GM19324 (cell line): Measurements from ENCODE around the gene ISOC2.

Experiments
- ATAC-seq: cut with Tn5 transposase; IDR thresholded peaks from one replicate; pipeline ENCODE4 v1.9.1; 2021; ENCODE audit warnings: mild to moderate bottlenecking, moderate library complexity; ENCODE audit not compliant: unreplicated experiment, low FRiP score

Gene ISOC2

DNA sequence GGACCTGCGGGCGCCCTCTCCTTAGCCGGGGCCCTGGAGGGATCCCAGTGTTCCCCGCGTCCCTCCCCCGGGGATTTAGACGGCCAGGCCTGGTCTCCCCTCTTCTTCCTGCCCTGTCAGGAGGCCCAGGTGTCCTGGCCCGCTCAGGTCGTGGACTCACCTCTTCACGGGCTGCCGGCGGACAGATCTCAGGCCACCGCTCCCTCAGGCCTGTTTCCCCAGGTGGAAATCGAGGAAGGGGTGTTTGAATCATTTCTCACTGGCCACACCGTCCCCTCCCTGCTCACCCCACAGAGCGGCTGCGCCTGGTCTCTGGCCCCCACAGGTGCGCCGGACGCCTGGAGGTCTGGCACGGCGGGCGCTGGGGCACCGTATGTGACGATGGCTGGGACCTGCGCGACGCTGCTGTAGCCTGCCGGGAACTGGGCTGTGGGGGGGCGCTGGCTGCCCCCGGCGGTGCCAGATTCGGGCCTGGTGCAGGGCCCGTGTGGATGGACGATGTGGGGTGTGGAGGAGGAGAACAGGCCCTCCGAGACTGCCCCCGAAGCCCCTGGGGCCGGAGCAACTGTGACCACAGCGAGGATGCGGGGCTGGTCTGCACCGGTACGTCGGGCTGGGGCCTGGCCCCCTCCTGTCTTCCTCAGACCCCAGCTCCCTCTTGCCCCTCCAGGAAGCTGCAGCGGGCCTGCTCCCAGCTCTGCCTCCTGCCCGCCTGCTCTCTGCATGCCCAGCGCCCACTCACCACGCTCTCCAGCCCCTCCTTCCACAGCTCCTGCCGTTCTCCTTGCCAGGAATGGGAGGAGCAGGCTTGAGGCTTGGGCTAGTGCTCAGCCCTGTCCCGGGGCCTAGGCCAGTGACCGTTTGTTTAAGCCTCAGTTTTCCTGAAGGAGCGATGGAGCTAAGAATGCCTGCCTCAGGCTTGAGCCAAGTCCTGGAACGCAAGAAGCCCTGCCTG, 29.3 kb upstream of the ISOC2 start:
- no peak for ATAC-seq

DNA sequence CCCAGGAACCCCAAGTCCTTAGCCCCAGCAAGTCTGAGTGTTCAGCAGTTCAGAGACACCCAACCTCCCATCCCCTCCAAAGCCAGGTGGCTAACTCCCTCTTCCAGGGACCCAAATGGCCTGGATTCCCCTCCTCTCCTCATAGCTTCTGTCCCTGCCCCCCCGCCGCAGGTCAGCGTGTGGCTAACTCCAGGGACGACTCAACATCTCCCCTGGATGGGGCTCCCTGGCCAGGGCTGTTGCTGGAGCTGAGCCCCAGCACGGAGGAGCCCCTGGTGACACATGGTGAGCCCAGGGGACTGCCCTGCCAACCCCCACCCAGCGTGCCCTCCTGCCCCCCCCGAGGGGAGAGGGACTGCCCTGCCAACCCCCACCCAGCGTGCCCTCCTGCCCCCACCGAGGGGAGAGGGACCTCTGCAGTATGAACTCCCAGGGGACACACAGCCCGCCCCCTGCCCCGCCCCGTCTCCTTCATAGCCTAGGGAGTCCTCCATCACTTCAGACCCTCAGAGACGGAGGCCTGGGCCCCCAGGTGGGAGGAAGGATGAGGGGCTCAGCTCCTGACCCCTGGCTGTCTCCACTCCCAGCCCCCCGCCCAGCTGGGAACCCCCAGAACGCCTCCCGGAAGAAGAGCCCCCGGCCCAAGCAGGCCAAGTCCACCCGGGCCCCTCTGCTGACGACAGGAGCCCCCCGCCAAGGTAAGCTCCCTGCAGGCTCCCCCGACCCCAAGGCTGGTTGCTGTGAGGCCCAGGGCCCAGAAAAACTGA, 28.5 kb upstream of the ISOC2 start:
- no peak for ATAC-seq

DNA sequence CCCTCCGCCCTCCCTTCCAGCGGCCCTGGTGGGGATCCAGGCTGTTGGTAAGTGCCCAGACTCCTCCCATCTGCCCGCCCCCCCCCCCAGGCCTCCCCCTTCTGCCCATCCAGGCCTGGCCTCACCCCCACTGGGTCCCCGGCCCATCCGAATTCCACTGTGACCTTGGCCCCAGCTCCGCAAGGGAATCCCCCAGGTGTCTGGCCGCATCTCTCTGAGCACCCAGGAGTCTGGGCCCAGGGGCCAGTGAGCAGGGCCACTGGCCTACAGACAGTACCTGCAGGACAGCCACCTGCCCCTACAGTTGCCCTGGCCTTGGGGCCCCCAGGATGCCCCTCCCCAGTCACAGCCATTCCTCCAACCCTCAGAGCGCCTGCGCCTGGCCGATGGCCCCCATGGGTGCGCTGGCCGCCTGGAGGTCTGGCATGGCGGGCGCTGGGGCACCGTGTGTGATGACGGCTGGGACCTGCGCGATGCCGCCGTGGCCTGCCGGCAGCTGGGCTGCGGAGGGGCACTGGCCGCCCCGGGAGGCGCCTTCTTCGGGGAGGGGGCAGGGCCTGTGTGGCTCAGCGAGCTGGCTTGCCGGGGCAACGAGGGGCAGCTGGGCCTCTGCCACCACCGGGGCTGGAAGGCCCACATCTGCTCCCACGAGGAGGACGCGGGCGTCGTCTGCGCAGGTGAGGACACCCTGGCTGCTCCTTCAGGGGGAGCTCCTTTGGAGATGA, 27.7 kb upstream of the ISOC2 start:
- no peak for ATAC-seq

DNA sequence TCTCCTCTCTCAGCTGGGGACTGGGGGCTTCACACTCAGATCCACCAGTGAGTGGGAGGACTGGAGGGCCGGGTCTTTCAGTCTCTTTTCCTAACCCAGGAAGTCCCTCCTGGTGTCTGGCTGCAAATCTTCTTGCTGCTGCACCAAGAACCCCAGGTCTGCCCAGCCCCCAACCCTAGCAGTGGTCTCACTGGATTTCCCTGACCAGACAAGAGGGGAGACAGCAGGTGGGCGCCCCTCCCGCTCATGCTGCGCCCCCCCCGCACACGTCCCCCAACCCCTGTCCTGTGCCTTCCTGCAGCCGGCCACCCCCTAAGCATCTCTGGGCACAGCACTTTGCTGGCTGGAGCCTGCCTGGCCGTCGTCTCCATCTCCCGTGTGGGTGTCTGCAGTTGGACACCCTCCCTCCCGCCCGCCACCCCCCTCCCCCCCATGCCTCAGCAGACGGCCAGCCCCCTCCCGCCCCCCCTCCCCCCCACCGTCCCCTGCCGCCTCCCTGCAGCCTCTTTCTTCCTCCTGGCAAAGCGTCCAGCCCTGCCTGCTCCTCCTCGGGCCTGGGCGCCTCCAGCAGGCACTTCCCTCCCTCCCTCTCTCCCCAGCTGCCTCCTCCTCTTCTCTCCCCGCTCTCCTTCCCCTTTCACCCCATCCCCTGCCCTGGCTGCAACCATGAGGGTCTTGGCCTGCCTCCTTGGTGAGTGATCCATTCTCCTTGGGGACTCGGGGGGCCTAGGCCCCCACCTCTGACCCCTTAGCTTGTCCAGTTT, 26.7 kb upstream of the ISOC2 start, which contains the start of gene SSC5D:
Gene SSC5D, plus strand, starts transcription at position 513 of the 764 bp plus-strand sequence. Its CDS starts 154 bp downstream, at position 667.
- no peak for ATAC-seq

DNA sequence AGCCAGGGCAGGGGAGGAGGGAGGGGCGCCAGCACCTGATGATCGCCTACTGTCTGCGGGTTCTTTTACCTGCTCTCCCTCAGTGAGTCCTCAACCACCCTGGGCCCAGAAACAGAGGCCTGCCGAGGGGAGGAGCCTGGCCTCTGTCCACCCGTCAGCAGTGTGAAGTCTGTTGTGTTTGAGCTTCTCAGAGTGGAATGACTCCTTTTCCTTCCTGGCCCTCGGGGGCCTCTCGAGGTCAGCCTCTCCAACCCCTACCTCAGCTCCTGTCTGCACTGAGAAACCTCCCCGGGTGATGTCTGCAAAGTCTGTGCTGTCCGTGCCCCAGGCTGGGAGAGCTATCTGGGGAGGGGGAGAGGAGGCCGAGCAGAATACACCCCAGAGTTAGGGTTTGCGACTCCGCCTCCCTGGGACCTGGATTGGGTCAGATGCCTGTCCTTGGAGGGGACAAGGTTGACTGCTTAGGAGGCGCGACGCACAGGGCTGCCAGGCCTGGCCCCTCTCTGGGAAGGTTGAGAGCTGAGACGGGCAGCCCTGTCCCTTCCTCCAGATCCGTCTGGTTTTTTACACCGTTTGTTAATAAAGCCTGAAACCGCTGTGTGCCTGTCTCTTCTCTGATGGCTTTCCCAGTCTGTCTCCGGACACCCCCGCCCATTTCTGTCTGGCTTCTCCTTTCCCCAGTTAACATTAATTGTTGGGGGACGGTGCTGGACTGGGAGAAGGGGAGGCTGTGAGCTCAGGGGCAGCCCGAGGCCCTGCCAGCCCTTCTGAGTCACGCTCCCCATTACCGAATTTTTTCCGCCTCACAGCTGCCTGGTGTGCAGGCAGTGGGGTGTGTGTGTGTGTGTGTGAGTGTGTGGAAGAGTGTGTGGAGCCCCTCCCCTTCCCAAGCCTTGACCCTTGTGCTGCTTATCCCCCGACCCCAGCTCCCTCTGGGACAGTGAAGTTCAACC, 25.8 kb upstream of the ISOC2 start:
- ATAC-seq: no peak

DNA sequence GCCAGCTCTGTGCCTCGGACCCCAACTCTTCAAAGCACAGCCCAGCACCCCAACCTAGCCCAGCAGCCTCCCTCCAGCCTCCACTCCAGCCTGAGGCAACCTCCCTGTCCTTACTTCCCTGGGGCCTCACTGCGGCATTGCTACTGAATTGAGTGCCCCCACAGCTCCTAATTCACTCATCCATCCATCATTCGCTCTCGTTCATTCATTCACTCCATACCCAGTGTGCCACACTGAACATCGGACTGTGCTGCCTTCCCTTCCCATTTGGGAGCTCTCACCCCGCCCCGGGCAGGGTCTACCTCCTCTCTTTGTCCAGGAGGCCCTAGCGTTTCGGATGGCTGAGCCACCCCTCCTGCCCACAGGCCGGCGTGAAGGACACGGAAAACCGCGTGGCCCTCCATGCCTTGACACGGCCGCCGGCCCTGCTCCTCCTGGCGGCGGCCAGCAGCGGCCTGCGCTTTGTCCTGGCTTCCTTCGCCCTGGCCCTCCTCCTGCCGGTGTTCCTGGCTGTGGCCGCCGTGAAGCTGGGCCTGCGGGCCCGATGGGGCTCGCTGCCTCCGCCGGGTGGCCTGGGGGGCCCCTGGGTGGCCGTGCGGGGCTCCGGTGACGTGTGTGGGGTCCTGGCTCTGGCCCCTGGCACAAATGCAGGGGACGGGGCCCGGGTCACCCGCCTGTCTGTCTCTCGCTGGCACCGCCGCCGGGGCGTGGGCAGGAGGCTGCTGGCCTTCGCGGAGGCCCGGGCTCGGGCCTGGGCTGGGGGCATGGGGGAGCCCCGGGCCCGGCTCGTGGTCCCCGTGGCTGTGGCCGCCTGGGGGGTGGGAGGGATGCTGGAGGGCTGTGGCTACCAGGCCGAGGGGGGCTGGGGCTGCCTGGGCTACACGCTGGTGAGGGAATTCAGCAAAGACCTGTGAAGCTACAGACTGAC, 24.9 kb upstream of the ISOC2 start:
- no peak for ATAC-seq

DNA sequence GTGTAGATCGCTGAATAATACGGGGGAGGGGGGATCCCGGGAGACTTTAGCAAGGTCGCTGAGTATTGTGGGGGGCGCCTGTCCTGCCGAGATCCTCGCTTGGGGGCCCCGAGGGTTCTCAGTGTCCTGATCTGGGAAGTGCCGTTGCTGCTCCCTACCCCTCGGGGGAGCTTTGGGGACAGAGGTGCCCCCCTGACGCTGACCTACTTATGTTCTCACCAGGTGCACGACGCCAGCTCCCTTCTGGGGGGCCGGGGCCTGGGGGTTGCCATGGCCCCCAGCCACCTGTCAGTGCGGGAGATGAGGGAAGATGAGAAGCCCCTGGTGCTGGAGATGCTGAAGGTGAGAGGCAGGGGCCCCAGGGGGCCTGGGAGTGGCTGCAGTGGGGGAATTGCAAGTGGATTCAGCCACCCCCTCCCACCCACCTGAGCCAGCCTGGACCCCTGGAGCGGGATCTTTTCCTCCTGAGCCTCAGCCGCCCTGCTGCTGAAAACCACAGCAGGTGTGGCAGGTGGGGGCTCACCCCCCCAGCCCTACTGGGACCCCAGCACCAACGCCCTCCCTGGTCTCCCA, 24.1 kb upstream of the ISOC2 start:
- ATAC-seq: no peak

DNA sequence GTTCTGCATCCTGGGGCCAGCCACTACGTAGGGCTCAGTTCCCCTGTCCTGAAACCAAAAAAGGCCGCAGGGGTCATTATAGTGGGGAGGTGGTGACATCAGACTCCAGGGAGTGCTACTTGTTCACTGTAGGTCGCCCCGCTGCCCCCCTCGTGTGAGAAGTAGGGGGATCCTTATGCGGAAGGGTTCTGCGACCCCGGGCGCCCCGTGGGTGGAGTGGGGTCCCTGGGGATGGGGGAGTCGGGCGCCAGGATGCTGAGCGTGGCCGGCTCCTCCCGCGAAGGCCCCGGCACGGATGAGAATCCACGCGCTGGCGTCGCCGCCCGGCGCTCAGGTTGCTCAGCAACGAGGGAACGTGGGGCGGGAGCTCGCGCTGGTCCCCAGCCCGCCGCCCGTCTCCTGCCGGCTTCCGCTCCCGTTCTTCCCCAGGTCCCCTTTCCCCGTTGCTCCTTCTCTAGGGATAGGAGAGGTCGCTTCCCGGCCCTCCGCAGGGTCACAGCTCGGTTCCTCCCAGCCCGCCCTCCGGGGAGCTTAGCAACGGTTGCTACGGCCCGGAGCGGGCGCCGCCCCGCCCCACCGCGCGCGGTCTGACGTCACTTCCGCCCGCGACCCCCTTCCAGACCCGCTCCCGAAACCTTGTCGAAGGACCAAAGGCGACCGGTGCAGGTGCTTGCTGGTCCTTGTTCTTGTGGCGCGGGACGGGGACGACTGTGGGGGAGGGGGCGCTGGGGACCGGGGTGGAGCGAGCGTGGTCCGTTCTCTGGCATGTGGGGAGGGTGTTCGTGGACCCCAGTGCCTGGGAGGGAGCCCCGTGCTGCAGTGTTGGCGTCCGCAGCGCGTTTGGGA, 23.4 kb upstream of the ISOC2 start, which contains the start of gene NAT14:
Gene NAT14, plus strand, starts transcription at position 596 of the 846 bp plus-strand sequence. CDS start 521 bp downstream, outside the sequence.
- ATAC-seq: no peak

DNA sequence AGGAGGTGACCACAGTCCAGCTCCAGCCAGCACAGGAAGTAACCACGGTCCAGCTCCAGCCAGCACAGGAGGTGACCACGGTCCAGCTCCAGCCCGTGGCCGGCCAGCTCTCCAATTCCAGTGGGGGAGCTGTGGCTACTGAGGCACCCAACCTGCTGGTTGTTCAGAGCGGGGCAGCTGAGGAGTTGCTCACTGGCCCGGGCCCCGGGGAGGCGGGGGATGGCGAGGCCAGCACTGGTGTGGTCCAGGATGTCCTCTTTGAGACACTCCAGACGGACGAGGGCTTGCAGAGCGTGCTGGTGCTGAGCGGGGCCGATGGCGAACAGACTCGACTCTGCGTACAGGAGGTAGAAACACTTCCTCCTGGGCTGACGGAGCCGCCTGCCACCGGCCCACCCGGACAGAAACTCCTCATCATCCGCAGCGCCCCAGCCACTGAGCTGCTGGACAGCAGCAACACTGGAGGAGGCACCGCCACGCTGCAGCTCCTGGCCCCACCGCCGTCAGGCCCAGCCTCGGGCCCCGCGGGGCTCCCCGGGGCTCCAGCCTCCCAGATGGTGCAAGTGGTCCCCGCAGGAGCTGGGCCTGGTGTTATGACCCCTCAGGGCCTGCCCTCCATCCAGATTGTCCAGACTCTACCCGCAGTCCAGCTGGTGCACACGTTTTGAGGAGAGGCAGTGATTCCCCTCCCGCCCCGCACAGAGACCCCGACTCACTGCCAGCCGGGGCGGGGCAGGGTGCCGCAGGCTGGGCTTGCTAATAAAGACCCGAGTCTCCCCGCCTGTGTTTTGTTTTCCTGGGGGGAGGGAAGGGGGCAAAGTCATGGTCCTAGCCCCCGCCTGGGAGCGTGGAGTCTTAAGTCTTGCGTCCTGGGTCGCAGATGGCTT, 22.5 kb upstream of the ISOC2 start:
- no peak for ATAC-seq

DNA sequence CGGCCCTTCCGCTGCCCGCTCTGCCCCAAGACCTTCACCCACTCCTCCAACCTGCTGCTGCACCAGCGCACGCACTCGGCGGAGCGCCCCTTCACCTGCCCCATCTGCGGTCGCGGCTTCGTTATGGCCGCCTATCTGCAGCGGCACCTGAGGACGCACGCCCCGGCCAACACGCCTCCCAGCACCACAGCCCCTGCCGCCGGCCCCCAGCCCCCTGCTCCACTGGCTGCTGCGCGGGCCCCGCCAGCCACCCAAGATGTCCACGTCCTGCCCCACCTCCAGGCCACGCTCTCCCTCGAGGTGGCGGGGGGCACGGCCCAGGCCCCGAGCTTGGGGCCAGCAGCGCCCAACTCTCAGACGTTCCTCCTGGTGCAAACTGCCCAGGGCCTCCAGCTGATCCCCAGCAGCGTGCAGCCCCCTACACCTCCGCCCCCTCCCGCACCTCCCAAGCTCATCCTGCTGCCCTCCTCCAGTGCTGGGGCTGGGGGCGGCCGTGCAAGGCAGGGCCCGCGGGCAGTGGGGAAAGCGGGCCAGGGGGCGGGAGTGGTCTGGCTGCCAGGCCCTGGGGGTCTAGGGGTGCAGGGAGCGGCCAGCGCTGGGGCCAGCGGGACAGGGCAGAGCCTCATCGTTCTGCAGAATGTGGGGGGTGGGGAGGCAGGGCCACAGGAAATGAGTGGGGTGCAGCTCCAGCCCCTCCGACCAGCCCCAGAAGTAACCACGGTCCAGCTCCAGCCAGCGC, 21.7 kb upstream of the ISOC2 start:
- ATAC-seq: no peak

DNA sequence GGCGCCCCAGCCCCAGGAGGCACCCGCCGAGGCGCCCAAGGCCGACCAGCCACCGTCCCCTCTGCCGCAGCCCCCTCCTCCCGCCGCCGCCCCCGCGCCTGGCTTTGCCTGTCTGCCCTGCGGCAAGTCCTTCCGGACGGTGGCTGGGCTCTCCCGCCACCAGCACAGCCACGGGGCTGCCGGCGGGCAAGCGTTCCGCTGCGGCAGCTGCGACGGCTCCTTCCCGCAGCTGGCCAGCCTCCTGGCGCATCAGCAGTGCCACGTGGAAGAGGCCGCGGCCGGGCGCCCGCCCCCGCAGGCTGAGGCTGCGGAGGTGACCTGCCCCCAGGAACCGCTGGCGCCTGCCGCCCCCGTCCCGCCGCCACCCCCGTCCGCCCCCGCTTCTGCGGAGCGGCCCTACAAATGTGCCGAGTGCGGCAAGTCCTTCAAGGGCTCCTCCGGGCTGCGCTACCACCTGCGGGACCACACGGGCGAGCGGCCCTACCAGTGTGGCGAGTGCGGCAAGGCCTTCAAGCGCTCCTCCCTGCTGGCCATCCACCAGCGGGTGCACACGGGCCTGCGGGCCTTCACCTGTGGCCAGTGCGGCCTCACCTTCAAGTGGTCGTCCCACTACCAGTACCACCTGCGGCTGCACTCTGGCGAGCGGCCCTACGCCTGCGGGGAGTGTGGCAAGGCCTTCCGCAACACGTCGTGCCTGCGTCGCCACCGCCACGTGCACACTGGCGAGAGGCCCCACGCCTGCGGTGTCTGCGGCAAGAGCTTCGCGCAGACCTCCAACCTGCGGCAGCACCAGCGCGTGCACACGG, 20.9 kb upstream of the ISOC2 start:
- no peak for ATAC-seq

DNA sequence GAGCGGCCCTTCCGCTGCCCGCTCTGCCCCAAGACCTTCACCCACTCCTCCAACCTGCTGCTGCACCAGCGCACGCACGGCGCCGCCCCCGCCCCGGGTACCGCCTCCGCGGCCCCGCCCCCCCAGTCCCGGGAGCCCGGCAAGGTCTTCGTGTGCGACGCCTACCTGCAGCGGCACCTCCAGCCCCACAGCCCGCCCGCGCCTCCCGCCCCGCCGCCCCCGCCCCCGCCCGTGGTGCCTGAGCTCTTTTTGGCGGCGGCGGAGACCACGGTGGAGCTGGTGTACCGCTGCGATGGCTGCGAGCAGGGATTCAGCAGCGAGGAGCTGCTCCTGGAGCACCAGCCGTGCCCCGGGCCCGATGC, 20.3 kb upstream of the ISOC2 start:
- ATAC-seq: no peak

DNA sequence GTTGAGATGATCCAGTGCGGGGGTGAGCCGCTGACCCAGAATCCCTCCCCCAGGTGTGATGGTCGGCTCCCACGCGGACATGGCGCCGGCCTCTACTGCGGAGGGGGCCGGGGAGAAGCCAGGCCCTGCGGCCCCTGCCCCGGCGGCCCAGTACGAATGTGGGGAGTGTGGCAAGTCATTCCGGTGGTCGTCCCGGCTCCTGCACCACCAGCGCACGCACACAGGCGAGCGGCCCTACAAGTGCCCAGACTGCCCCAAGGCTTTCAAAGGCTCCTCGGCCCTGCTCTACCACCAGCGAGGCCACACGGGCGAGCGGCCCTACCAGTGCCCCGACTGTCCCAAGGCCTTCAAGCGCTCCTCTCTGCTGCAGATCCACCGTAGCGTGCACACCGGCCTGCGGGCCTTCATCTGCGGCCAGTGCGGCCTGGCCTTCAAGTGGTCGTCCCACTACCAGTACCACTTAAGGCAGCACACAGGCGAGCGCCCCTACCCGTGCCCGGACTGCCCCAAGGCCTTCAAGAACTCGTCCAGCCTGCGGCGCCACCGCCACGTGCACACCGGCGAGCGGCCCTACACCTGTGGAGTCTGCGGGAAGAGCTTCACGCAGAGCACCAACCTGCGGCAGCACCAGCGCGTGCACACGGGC, 19.8 kb upstream of the ISOC2 start:
- no peak for ATAC-seq
